ENCODE data around the gene ZNF497. TPM values are rescaled to one million over a fixed set of nuclear protein-coding genes. Genes with fewer than 3 reads are reported as not detected.
A peak's percentile ranks its signal among the peaks of the same experiment; 100 is the strongest.

ZNF497 gene
- total RNA-seq, 1 donor from 2014 or later: 3.4 TPM

DNA sequence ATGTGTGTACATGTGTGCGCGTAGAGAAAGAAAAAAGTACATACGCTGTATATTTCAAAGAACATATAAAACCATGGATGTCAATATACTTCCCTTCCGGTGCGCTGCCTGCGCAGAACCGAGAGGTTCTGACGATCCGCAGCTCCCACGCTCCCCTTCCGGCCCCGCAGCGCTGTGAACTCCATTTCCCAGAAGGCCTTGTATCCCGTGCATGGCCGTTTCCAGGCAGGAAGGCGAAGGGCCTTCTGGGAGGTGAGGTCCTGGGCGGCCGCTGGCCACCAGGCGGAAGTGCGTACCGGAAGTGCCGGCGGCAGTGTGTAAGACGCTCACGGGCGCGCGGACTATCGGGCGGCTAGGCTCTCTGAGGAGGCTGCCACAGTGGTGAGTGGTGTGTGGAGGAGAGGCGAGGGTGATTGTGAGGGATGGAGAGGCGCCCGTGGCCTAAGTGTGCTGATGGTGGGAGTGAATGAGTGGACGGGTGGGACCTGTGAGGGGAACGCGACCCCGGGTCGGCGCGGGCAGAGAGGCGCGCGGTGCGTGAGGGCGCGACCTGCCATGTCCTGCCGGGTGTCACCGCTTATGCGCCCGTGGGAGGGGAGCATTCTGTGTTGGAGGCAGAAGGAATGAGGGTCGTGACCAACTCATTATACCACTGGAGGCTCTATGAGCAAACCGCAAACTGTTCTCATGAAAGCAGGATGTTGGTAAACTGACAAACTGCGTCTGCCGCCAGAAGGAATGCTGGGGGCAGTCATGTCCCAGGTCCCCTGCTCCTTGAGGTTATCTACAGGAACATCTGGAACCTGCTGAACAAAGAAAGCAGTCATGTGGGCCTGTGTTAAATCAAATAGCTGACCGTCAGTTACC lies 57.3 kb downstream of the ZNF497 start, which contains the start of gene ERVK3-1:
Gene ERVK3-1 (plus strand): TSS at position 313 of the 867 bp plus-strand sequence. CDS start 6,792 bp downstream, outside the sequence.
- peak within 1 kb of the TSS; percentile 89 to 91 for H3K4me3 ChIP-seq
- peaks cover 0 to 9% of the 10 kb centered on the region in 2 donors for H3K36me3 ChIP-seq
- H3K4me1 ChIP-seq: peaks cover 15% of the 10 kb centered on the region
- no peaks in the 10 kb centered on the region for H3K9me3 ChIP-seq
- peak in 1 of 2 donors; percentile 97 for DNase-seq (ENCODE audit: extremely low spot score in 2 of 2)
- H3K27ac ChIP-seq: peak within 1 kb of the TSS; percentile 82
- TF ChIP-seq POLR2A (IDR thresholded peaks at IDR 0.05) (peak in 1 of 2 donors; percentile 75), POLR2AphosphoS5 (IDR thresholded peaks at IDR 0.05; ENCODE audit: insufficient read depth in 1 of 2, low read depth in 1 of 2) (peak; percentile 98 to 100)
- TF ChIP-seq, protein P1, sequence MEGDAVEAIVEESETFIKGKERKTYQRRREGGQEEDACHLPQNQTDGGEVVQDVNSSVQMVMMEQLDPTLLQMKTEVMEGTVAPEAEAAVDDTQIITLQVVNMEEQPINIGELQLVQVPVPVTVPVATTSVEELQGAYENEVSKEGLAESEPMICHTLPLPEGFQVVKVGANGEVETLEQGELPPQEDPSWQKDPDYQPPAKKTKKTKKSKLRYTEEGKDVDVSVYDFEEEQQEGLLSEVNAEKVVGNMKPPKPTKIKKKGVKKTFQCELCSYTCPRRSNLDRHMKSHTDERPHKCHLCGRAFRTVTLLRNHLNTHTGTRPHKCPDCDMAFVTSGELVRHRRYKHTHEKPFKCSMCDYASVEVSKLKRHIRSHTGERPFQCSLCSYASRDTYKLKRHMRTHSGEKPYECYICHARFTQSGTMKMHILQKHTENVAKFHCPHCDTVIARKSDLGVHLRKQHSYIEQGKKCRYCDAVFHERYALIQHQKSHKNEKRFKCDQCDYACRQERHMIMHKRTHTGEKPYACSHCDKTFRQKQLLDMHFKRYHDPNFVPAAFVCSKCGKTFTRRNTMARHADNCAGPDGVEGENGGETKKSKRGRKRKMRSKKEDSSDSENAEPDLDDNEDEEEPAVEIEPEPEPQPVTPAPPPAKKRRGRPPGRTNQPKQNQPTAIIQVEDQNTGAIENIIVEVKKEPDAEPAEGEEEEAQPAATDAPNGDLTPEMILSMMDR (IDR thresholded peaks at IDR 0.05): peak in 2 of 3 experiments; percentile 21 to 52
- H3K27me3 ChIP-seq: no peaks in the 10 kb centered on the region
- intact Hi-C loops (cut with DNase I): no loop called here

DNA sequence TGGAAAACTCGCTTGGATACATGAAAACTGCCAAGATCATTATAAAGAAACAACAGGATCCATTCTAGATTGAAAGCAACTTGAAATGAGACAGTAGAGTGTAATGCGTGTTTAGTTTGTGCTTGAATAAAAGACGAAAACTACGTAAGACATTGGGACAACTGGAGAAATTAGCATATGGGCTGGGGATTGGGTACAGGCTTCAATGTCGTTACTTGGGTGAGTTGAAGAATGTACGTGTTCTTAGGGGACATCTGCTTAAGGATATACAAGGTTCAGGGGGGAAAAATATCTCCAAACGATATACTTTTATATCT lies 57.8 kb downstream of the ZNF497 start:
- no peak for DNase-seq (ENCODE audit: extremely low spot score in 2 of 2)
- Histone ChIP-seq H3K27ac (peak overlapping the region; percentile 82), H3K27me3 (no peaks in the 10 kb centered on the region), H3K36me3 (peaks cover 0 to 13% of the 10 kb centered on the region in 2 donors), H3K4me3 (peak overlapping the region; percentile 89 to 91), H3K4me1 (peaks cover 15% of the 10 kb centered on the region), H3K9me3 (no peaks in the 10 kb centered on the region)
- TF ChIP-seq, protein P1 (IDR thresholded peaks at IDR 0.05): no peak
- TF ChIP-seq POLR2AphosphoS5 (IDR thresholded peaks at IDR 0.05; ENCODE audit: insufficient read depth in 1 of 2, low read depth in 1 of 2) (no peak), POLR2A (IDR thresholded peaks at IDR 0.05) (no peak)
- intact Hi-C loops (cut with DNase I): no loop called here

Small RNA genes within 50 kb of the gene (microRNA-seq; reads per million reads assigned to microRNA genes)
- not detected for gene MIR4754 (ENCODE audit: borderline number of aligned reads, borderline replicate concordance)
- gene MIR6806 (ENCODE audit: borderline number of aligned reads, borderline replicate concordance): not detected

Small RNA genes within 50 kb of the gene (small RNA-seq; reads per million reads assigned to genes)
- gene MIR4754 (not detected), gene MIR6806 (not detected), gene RNA5SP473 (not detected)

Other genes starting within 250 kb of the ZNF497 start
- 9.6 TPM for gene ZNF329, start 212.0 kb downstream of the ZNF497 start, total RNA-seq
- 19.6 TPM for gene ZNF274, start 179.7 kb downstream of the ZNF497 start, total RNA-seq
- 20.1 TPM for gene ZNF544, start 133.8 kb downstream of the ZNF497 start, total RNA-seq
- 6.4 TPM for gene ZNF8, start 83.8 kb downstream of the ZNF497 start, total RNA-seq
- 45.9 TPM for gene ERVK3-1, start 57.4 kb downstream of the ZNF497 start, total RNA-seq
- gene ZSCAN22, start 35.8 kb downstream of the ZNF497 start, total RNA-seq: 3.9 TPM
- gene A1BG, start 9.3 kb downstream of the ZNF497 start, total RNA-seq: 48.9 TPM
- gene ZNF837, start 18.3 kb upstream of the ZNF497 start, total RNA-seq: 1.2 TPM
- 1,974 TPM for gene RPS5, start 24.5 kb upstream of the ZNF497 start, total RNA-seq
- gene RNF225, start 32.9 kb upstream of the ZNF497 start, total RNA-seq: 0.98 TPM
- 16.7 TPM for gene ZNF584, start 45.9 kb upstream of the ZNF497 start, total RNA-seq
- 5.2 TPM for gene ZNF132, start 77.4 kb upstream of the ZNF497 start, total RNA-seq
- 4.2 TPM for gene ZNF324B, start 88.9 kb upstream of the ZNF497 start, total RNA-seq
- gene ZNF324, start 104.3 kb upstream of the ZNF497 start, total RNA-seq: 17.2 TPM
- gene ZNF446, start 113.6 kb upstream of the ZNF497 start, total RNA-seq: 10.6 TPM
- 35.8 TPM for gene SLC27A5, start 149.2 kb upstream of the ZNF497 start, total RNA-seq
- 14.0 TPM for gene ZBTB45, start 157.1 kb upstream of the ZNF497 start, total RNA-seq
- gene TRIM28, start 181.3 kb upstream of the ZNF497 start, total RNA-seq: 274 TPM
- 76.4 TPM for gene CHMP2A, start 192.4 kb upstream of the ZNF497 start, total RNA-seq
- 33.6 TPM for gene UBE2M, start 195.9 kb upstream of the ZNF497 start, total RNA-seq
- 32.2 TPM for gene MZF1, start 210.6 kb upstream of the ZNF497 start, total RNA-seq